ENCODE measurements around the gene SLC17A2.

GRCh38 chr6:25893778-25894177 lies 36.7 kb downstream of the SLC17A2 start:
- TF ChIP-seq CTCF (IDR thresholded peaks at IDR 0.05) (no peak), ZFX (IDR thresholded peaks at IDR 0.05; ENCODE audit: borderline replicate concordance) (no peak)
